Left ventricle myocardium inferior (tissue), 1 donor: Measurements from ENCODE around the gene TTLL1. TPM values are rescaled to one million over a fixed set of nuclear protein-coding genes. Genes with fewer than 3 reads are reported as not detected.

Experiments
- DNase-seq: peaks from one replicate; pipeline ENCODE4 v3.0.0-alpha.2; 2020
- H3K27ac ChIP-seq: fragments of 200-600 bp; replicated peaks from 2 replicates; pipeline ENCODE4 v1.8.0; 2021
- H3K27me3 ChIP-seq: fragments of 200-600 bp; 2 replicates; pipeline ENCODE4 v1.8.0; 2021; ENCODE audit warnings: low read depth
- H3K36me3 ChIP-seq: fragments of 200-600 bp; 2 replicates; pipeline ENCODE4 v1.8.0; 2021
- H3K4me1 ChIP-seq: fragments of 200-600 bp; 2 replicates; pipeline ENCODE4 v1.8.0; 2021
- H3K4me3 ChIP-seq: fragments of 200-600 bp; 2 replicates; pipeline ENCODE4 v1.8.0; 2021; ENCODE audit warnings: mild to moderate bottlenecking, moderate library complexity
- H3K9me3 ChIP-seq: fragments of 200-600 bp; replicated peaks from 2 replicates; pipeline ENCODE4 v1.8.0; 2021
- intact Hi-C: fragments of 100-400 bp; cut with micrococcal nuclease; formaldehyde crosslinking; loops from one replicate; pipeline ENCODE4 v1.11.0; 2022
- total RNA-seq: library from RNA; stranded (reverse); fragmentation: NEBNext Ultra II Directional; extraction: Animal tissue kit (Norgen Biotek cat#: 25700); gene quantifications from one replicate; pipeline ENCODE4 v1.2.1, GENCODE V29; 2021
- TF ChIP-seq, protein P1 (sequence below): fragments of 200-600 bp; IDR thresholded peaks from 2 replicates; pipeline ENCODE4 v1.8.0; 2021; ENCODE audit warnings: antibody characterized with exemption, mild to moderate bottlenecking, borderline replicate concordance
- donor health status: DM: no; HTN: yes; CAD: no; lungs with severe emphysema.

TTLL1 gene
- total RNA-seq, 1 donor from 2014 or later: 8.5 TPM

DNA sequence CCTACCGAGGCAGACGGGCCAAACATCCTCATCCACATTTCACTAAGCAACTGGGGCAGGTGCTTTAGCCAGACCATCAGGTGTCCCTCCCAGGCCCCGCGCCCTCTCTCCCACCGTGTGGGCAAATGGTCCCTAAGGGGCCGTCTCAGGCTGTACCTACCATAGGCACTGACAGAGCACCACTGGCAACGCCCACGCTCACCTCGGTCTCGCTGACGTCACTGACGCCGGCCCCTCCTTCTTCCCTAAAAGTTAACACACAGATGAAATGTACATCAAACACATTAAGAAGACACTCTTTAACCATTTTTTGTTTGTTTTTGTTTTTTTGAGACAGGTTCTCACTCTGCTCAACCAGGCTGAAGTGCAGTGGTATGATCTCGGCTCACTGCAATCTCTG is 9.4 kb downstream of the TTLL1 start:
- Histone ChIP-seq H3K4me3 (no peak overlapping the region), H3K27me3 (no peaks in the 10 kb centered on the region), H3K4me1 (peaks cover 10% of the 10 kb centered on the region), H3K36me3 (peaks cover 7% of the 10 kb centered on the region), H3K9me3 (no peaks in the 10 kb centered on the region), H3K27ac (no peak overlapping the region)
- DNase-seq: no peak
- intact Hi-C loops: no loop called here
- TF ChIP-seq, protein P1, sequence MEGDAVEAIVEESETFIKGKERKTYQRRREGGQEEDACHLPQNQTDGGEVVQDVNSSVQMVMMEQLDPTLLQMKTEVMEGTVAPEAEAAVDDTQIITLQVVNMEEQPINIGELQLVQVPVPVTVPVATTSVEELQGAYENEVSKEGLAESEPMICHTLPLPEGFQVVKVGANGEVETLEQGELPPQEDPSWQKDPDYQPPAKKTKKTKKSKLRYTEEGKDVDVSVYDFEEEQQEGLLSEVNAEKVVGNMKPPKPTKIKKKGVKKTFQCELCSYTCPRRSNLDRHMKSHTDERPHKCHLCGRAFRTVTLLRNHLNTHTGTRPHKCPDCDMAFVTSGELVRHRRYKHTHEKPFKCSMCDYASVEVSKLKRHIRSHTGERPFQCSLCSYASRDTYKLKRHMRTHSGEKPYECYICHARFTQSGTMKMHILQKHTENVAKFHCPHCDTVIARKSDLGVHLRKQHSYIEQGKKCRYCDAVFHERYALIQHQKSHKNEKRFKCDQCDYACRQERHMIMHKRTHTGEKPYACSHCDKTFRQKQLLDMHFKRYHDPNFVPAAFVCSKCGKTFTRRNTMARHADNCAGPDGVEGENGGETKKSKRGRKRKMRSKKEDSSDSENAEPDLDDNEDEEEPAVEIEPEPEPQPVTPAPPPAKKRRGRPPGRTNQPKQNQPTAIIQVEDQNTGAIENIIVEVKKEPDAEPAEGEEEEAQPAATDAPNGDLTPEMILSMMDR: no peak

DNA sequence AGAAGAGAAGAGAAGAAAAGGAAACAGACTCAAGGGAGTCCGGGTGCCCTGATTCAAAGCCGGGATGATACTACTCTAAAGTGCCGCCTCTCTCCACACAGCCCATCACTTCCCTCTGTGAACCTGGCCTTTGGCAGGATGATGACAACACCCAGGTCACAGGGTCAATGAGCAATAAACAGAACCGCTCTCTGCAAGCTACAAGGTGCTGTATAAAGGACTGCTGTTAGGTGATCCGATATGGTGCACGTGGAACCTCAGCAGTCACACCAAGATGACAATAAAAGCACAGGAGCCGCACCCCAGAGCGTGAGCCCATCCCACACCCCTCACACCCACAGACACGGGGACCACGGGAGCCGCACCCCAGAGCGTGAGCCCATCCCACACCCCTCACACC is 10.7 kb downstream of the TTLL1 start:
- DNase-seq: no peak
- H3K4me1 ChIP-seq: peaks cover 10% of the 10 kb centered on the region
- H3K9me3 ChIP-seq: no peaks in the 10 kb centered on the region
- TF ChIP-seq, protein P1: no peak
- intact Hi-C loops: no loop called here
- H3K27ac ChIP-seq: no peak overlapping the region
- no peak overlapping the region for H3K4me3 ChIP-seq
- H3K36me3 ChIP-seq: peaks cover 12% of the 10 kb centered on the region
- H3K27me3 ChIP-seq: no peaks in the 10 kb centered on the region

DNA sequence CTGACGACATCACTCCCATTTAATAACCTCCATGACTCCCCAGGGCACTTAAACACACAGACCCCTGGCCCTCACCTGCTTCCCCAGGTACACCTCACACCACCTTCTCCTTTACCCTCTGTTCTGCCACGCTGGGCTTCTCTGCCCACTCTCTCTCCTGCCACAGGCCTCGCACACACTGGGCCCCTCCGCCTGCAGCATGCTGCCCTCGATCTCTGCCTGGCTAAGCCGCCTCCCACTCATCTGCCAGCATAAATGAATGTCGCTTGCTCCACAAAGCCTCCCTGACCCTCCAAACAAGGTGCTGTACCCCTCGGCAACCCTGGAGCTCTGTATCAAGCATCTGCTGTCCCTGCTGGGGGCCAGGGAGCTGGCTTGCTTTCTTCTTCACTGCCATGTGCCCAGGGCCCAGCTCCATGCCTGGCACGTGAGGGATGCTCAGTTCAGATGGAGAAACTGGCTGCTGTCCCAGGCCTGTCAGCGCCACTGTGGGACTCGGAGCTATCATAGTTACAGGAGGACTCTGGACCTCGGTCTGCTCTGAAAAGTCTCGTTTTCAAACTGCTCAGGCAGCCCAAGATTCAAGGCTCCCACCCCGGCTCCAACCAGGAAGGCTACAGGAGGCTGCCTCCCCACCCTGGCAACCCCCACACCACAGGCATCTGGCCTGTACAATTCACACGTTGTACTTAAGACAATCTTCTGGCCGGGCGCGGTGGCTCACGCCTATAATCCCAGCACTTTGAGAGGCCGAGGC is 11.9 kb downstream of the TTLL1 start:
- Histone ChIP-seq H3K27ac (peak overlapping the region; percentile 69), H3K27me3 (no peaks in the 10 kb centered on the region), H3K4me1 (peaks cover 10% of the 10 kb centered on the region), H3K36me3 (peaks cover 12% of the 10 kb centered on the region), H3K4me3 (no peak overlapping the region), H3K9me3 (no peaks in the 10 kb centered on the region)
- peak; percentile 65 for DNase-seq
- TF ChIP-seq, protein P1: no peak
- intact Hi-C loops: no loop called here

GRCh38 chr22:43066844-43067385 is 22.3 kb downstream of the TTLL1 start:
- intact Hi-C loops: no loop called here
- Histone ChIP-seq H3K4me3 (no peak overlapping the region), H3K27ac (no peak overlapping the region), H3K9me3 (no peaks in the 10 kb centered on the region), H3K27me3 (no peaks in the 10 kb centered on the region), H3K36me3 (peaks cover 33% of the 10 kb centered on the region), H3K4me1 (no peaks in the 10 kb centered on the region)
- no peak for DNase-seq
- TF ChIP-seq, protein P1: no peak

DNA sequence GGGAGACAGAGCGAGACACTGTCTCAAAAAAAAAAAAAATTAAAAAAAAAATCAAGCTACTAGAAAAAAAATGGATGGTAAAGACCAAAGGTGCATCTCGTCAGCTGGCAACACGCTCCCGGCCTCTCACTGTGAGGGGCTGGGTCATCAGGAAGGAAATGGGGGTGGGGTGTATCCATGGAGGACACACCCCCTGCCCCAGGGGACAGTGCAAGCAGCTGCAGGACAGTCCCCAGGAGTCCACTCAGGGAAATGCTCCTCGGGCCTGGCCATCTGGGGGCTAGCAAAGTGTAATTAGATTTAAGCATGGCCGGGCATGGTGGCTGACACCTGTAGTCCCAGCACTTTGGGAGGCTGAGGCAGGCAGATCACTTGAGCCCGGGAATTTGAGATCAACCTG is 23.1 kb downstream of the TTLL1 start:
- H3K9me3 ChIP-seq: no peaks in the 10 kb centered on the region
- intact Hi-C loops: no loop called here
- TF ChIP-seq, protein P1: no peak
- peak; percentile 26 for DNase-seq
- H3K27me3 ChIP-seq: no peaks in the 10 kb centered on the region
- H3K36me3 ChIP-seq: peaks cover 34% of the 10 kb centered on the region
- H3K4me1 ChIP-seq: no peaks in the 10 kb centered on the region
- H3K4me3 ChIP-seq: no peak overlapping the region
- H3K27ac ChIP-seq: no peak overlapping the region
